NCI-H2171 (cell line): ENCODE results near the gene SELENOW.
"Not testable (repeated sequence)": the region's sequence is repeated elsewhere in the genome, so short reads cannot be mapped to it uniquely, and the experiment has no call there.

ENCODE experiments used
- DNase-seq: peaks from one replicate; lab custom pipeline; 2025; lab: John Stamatoyannopoulos, UW

The SELENOW gene

GRCh38 chr19:47778049-47778953, at the start of gene SELENOW:
Gene SELENOW (plus strand): TSS chr19:47778703. CDS start chr19:47778786, 83 bp downstream.
- peak; percentile 79 for DNase-seq

- DNase-seq = no peak
These were observed 49.1 kb upstream of the SELENOW start for GRCh38 chr19:47729468-47729798.

- DNase-seq = peak; percentile 46
These were observed 48.5 kb upstream of the SELENOW start for GRCh38 chr19:47729799-47730520.

- no peak for DNase-seq
These were observed 48.0 kb upstream of the SELENOW start for GRCh38 chr19:47730521-47730889.

GRCh38 chr19:47730910-47731309, 47.6 kb upstream of the SELENOW start:
- DNase-seq = no peak

- DNase-seq = no peak
These were observed 43.4 kb upstream of the SELENOW start for GRCh38 chr19:47735131-47735530.

GRCh38 chr19:47740866-47741519, 37.5 kb upstream of the SELENOW start:
- DNase-seq = no peak

- no peak for DNase-seq
These were observed 36.9 kb upstream of the SELENOW start for GRCh38 chr19:47741544-47742140.

GRCh38 chr19:47742634-47743033, 35.9 kb upstream of the SELENOW start:
- no peak for DNase-seq

GRCh38 chr19:47745010-47745901, 33.2 kb upstream of the SELENOW start, which contains the start of gene NOP53:
Gene NOP53 (plus strand): TSS chr19:47745546. CDS start chr19:47745560, 14 bp downstream.
- peak; percentile 92 for DNase-seq

GRCh38 chr19:47746129-47746528, 32.4 kb upstream of the SELENOW start:
- DNase-seq = not testable (repeated sequence)

- no peak for DNase-seq
These were observed 29.2 kb upstream of the SELENOW start for GRCh38 chr19:47749326-47749725.

- DNase-seq = no peak
These were observed 27.8 kb upstream of the SELENOW start for GRCh38 chr19:47750752-47751151.

GRCh38 chr19:47752440-47753211, 25.9 kb upstream of the SELENOW start:
- no peak for DNase-seq

- no peak for DNase-seq
These were observed 24.1 kb upstream of the SELENOW start for GRCh38 chr19:47754206-47755064.

- DNase-seq = no peak
These were observed 23.3 kb upstream of the SELENOW start for GRCh38 chr19:47755065-47755761.

GRCh38 chr19:47755762-47756626, 22.5 kb upstream of the SELENOW start:
- DNase-seq = no peak

GRCh38 chr19:47756627-47756929, 21.9 kb upstream of the SELENOW start:
- no peak for DNase-seq
